SK-N-SH (cell line): ENCODE data around the gene ATXN10.

Experiments
- CTCF ChIP-seq: fragments of 200-600 bp; sonication (generic); IDR thresholded peaks from 2 replicates; pipeline ENCODE4 v1.6.1; 2017; ENCODE audit warnings: antibody characterized with exemption, mild to moderate bottlenecking, moderate library complexity
- EZH2phosphoT487 ChIP-seq: fragments of 200-600 bp; sonication (generic); IDR thresholded peaks from 2 replicates; pipeline ENCODE4 v1.6.1; 2017; ENCODE audit warnings: low read depth, mixed run types, mild to moderate bottlenecking, antibody characterized with exemption, moderate library complexity, borderline replicate concordance
- GABPA ChIP-seq: IDR thresholded peaks from 2 replicates; pipeline ENCODE4 v1.4.0; 2012; ENCODE audit warnings: low read depth, mild to moderate bottlenecking
- GATA2 ChIP-seq: sonication (generic); formaldehyde crosslinking; IDR thresholded peaks from 2 replicates; pipeline ENCODE4 v1.5.0; 2020; ENCODE audit warnings: mild to moderate bottlenecking, missing genetic modification reagents
- JUND ChIP-seq: IDR thresholded peaks from 2 replicates; pipeline ENCODE4 v1.4.0; 2012
- MXI1 ChIP-seq: IDR thresholded peaks from 2 replicates; pipeline ENCODE4 v1.6.1; 2012; ENCODE audit warnings: mild to moderate bottlenecking, low read depth, low read length, improper control_type of control experiment
- POLR2AphosphoS5 ChIP-seq: IDR thresholded peaks from 2 replicates; pipeline ENCODE4 v1.6.1; 2012; ENCODE audit warnings: low read depth, low read length
- RAD21 ChIP-seq: IDR thresholded peaks from 2 replicates; pipeline ENCODE4 v1.6.1; 2012; ENCODE audit warnings: mild to moderate bottlenecking, low read length
- REST ChIP-seq: IDR thresholded peaks from 2 replicates; pipeline ENCODE4 v1.6.1; 2012; ENCODE audit warnings: mild to moderate bottlenecking, low read depth, low read length, moderate library complexity
- RFX5 ChIP-seq: IDR thresholded peaks from 2 replicates; pipeline ENCODE4 v1.6.1; 2012; ENCODE audit warnings: mild to moderate bottlenecking, improper control_type of control experiment, low read length
- USF2 ChIP-seq: fragments of 150-350 bp; IDR thresholded peaks from 2 replicates; pipeline ENCODE4 v1.6.1; 2017; ENCODE audit warnings: antibody characterized with exemption, low read length, low read depth, borderline replicate concordance

- TF ChIP-seq GABPA (no peak; the same call in 1 of the 2 replicates), REST (no peak), EZH2phosphoT487 (no peak), CTCF (no peak), POLR2AphosphoS5 (no peak), MXI1 (no peak), GATA2 (CRISPR knock-in tag) (no peak), RAD21 (no peak), JUND (peak; percentile 79), RFX5 (no peak), USF2 (no peak)
Measured at GRCh38 chr22:45678961-45679912, 7.6 kb downstream of the ATXN10 start.
